GF-D8 (cell line): ENCODE data around the gene TEX52.
"Not testable (repeated sequence)": the region's sequence is repeated elsewhere in the genome, so short reads cannot be mapped to it uniquely, and the experiment has no call there.

ENCODE experiments used
- DNase-seq: peaks from one replicate; lab custom pipeline; 2025; lab: John Stamatoyannopoulos, UW

TEX52 gene

GRCh38 chr12:2864198-2864597 is 7.4 kb upstream of the TEX52 start:
- DNase-seq: no peak

- not testable (repeated sequence) for DNase-seq
Observed at GRCh38 chr12:2863402-2863801, 6.6 kb upstream of the TEX52 start.

DNA sequence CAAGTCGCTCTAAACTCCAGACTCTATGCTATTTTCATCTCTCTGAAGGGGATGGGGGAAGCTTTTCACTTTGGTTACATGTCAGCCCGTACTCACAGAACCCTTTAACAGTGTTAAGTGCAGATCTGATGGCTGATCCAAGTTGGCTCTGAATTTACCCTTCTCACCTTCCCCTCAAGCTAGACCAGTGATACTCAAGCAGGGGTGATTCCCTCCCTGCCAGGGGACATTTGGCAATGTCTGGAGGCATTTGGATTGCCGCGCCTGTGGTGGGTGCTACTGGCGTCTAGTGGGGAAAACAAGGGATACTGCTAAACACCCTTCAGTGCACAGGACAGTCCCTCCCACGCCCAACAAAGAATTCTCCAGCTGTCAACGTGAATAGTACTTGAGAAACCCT is 6.0 kb upstream of the TEX52 start:
- no peak for DNase-seq

DNA sequence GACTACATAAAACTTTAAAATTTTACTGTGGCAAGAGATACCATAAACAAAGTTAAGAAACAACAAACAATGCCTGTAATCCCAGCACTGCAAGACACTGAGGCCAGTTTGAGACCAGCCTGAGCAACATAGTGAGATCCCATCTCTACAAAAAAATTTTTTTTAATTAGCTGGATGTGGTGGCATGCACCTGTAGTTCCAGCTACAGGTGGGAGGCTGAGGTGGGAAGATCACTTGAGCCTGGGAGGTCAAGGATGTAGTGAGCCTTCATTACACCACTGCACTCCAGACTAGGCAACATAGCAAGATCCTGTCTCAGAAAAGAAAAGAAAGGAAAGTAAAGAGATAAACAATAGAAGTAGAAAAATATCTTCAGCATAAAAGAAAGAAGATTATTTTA is 3.3 kb upstream of the TEX52 start:
- DNase-seq: no peak

GRCh38 chr12:2858944-2859421 is 2.1 kb upstream of the TEX52 start:
- no peak for DNase-seq

DNA sequence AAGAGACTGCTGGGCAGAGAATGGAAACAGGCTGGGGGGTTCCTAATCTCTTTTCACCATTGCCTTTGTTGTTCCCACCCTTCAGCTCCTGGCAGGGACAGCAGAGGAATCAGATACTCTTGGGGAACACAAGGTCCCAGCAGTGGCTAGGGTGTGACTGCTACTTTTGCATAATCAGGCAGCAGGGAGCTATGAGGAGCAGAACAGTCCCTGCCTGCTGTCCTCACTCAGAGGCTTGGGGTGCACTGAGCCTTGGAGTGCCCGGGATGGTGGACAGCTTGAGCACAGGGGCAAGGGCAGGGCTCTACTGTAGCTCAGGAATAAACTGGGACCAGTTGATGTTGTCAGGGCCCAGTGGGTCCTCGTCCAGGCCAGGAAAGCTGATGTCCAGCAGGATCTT is 1.5 kb upstream of the TEX52 start:
- no peak for DNase-seq

DNA sequence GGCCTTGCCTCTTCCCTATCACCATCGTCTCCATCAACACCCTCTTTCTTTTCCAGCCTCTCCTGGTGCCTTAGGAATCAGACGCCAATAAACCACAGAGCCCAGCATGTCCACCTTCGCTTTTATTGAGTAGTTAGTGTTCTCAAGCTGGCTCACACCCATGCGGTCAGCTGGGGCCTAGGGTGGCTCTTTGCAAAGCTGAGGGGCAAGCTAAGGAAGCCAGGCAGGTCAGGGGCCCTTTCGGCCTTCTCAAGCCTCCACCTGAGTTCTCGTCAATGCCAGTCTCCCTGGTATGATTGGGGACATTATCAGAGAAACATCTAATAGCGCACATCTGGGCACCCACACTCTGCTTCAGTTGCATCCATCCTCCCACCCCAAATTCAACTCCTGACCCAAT is 737 bp upstream of the TEX52 start:
- DNase-seq: no peak

DNA sequence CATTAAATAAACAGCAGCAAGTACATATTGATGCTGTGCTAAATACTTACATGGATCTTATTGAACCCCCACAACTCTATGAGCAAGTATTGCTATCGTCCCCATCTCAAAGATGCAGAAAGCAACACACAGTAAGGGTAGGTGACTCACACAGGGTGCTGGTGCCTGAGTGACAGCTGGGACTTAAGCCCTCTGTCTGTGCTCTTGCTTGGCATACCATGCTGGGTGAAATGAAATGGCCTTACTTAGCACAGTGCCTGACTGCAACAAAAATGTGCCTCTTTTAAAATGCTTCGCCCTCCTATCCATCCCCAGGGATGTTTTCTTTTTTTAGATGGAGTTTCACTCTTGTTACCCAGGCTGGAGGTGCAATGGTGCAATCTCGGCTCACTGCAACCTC is 788 bp downstream of the TEX52 start:
- no peak for DNase-seq

DNA sequence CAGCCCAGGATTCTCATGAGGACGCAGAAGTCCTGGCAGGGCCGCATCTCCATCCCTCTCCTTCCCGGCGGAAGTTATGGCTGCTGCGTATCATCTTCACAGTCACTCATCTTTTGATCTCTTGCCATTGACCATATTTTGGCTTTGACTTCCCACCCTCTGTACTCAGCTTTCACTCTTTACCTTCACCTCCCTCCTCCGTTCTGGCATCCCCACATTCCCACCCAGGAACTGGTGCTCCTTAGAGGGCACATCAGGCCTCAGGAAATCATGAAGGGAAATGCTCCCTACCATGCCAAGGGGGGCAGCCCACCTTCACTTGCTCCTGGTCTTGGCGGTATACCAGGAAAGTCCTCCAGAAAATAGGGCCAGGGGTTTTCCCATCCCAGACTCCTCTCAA is 1.3 kb downstream of the TEX52 start:
- DNase-seq: no peak

GRCh38 chr12:2854669-2855453 is 2.0 kb downstream of the TEX52 start:
- no peak for DNase-seq

DNA sequence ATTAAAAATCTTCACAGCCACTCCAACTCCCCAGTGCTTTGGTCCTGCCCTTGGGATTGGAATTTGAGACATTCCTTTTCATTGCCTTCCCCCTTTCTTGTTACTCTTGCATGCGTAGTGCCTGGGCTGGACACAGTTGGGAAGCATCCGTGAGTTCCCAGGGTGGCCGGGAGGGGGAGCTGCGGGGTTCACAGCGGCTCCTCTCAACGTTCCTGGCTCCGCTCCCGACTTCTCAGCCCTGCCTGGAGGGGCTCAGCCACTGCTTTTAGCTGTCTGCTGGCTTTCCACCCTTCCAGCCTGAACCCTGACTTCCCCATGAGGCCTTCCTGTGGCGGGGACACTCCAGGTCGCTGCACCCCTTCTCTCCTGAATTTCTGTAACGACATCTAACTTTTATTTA is 3.2 kb downstream of the TEX52 start:
- DNase-seq: no peak

DNA sequence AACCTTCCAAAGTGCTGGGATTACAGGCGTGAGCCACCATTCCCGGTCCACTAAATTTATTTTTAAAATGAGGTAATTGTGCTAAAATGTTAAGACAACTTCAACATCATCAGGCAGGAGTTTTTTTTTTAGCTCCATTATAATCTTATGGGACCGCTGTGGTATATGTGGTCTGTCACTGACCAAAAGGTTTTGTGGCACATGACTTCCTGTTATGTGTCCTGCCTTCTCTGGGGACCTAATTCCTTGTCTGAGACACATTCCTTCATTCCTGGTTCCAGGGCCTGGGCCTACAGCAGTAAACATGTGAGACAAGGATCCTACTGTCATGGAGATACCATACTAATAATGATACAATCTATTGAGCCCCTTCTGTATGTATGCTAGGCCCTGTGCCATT is 4.9 kb downstream of the TEX52 start:
- no peak for DNase-seq

DNA sequence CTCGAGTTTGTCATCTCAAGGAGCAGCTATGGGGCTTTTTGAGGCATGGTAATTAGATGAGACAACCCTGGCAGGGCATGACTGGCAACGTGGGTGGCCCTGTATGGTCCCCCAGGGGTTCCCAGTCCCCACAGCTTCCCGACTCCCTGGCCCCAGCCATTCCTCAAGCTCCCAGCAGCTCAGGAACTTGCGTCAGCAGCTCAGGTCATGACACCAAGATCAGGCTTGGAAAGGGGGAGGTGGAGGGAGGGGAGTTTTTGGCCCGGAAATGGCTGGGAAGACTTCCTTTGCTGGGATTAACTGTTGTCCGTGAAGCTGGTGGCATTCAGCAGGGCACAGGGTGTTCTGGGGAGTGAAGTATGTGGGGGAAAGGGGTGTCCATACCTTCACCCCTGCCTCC is 11.6 kb downstream of the TEX52 start:
- DNase-seq: no peak

- no peak for DNase-seq
Observed at GRCh38 chr12:2844786-2845185, 12.1 kb downstream of the TEX52 start.

DNA sequence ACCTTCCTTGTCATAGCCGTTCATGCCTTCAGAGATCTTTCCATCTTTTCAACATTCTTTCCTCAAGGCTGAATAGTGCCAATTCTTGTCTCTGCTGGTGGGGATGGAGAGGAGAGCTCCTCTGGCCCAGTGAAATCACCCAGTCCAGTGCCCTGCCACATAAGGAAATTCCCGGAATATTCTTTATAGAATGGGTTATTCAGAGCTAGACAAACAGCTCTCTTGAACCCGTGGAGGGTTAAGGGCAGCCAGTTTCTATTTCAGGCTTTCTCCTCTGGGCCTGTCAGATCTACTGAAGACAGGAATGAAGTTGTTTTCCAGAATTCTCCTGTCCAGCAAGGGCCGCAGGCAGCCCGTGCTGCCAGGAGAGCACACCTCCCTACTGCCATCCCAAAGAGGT is 13.9 kb downstream of the TEX52 start:
- DNase-seq: no peak

GRCh38 chr12:2841056-2841650 is 15.7 kb downstream of the TEX52 start:
- DNase-seq: no peak

DNA sequence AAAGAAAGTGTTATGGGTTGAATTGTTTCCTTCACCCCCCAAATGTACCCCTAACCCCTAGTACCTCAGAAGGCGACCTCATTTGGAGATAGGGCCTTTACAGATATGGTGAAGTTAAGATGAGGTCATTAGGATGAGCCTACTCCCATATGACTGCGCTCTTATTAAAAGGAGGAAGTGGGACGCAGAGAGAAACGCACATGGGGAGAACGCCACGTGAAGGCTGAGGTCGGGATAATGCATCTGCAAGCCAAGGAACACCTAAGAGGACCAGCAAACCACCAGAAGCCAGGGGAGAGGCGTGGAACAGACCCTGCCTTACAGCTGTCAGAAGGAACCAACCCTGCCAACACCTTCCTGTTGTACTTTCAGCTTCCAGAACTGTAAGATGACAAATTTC is 20.3 kb downstream of the TEX52 start:
- peak; percentile 27 for DNase-seq

GRCh38 chr12:2835691-2836403 is 21.0 kb downstream of the TEX52 start:
- no peak for DNase-seq

- DNase-seq: no peak
Observed at GRCh38 chr12:2834581-2835491, 22.0 kb downstream of the TEX52 start, which contains the start of gene NRIP2. TSS of gene NRIP2 (minus strand) at chr12:2835035. CDS start at chr12:2834983, 52 bp downstream.

- no peak for DNase-seq
Observed at GRCh38 chr12:2833810-2834209, 23.0 kb downstream of the TEX52 start.

GRCh38 chr12:2833327-2833726 is 23.5 kb downstream of the TEX52 start:
- DNase-seq: no peak

DNA sequence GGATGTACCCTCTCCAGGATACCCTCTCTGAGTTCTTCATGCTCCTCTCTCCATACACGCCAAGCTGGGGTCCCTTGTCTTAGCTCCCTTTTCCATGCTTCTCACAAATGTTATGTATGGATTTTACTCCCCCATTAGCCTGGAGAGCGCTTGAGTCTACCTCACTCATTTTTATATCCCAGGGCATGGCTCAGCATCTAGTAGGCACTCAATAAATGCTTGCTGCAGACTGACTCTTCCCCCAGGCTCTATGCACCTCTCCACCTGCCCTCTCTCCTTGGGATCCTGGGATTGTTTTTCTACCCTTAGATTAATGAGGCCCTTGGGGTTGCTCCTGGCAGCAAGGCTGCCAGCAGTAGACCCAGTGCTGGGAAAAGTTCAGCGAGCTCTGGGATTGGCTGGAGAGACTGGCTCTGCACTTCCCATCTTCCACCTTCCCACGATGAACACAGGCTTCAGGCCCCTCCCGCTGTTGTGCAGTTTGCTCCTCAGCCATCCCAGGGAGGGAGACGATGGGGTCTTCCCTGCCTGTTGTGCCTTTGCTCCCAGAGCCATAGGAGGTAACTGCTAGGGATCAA is 24.2 kb downstream of the TEX52 start:
- DNase-seq: no peak
